Naive thymus-derived CD8-positive, alpha-beta T cell (primary cell): Measurements from ENCODE around the gene CCDC124. TPM values are rescaled to one million over a fixed set of nuclear protein-coding genes. Genes with fewer than 3 reads are reported as not detected.
"Not testable (repeated sequence)": the region's sequence is repeated elsewhere in the genome, so short reads cannot be mapped to it uniquely, and the experiment has no call there.

Experiments used
- ATAC-seq, 2 donors: fragments of 150-1000 bp; cut with Tn5 transposase in 1 of 2; sonication (Bioruptor Pico), chemical (Tn5 transposase) in 1 of 2; 1 replicate in 1 of 2; 2 replicates in 1 of 2; pipeline ENCODE4 v1.10.0; 2021; ENCODE audit warnings: mild to moderate bottlenecking in 2 of 2, moderate library complexity in 2 of 2
- POLR2A ChIA-PET: fragments of 350-600 bp; sonication (Branson Sonifier 250); formaldehyde crosslinking; loops from one replicate; lab custom pipeline; 2021; ENCODE audit warnings: antibody characterized with exemption; lab: Charles Lee
- DNase-seq, 10 donors: peaks; one replicate each; pipeline versions ENCODE4 v3.0.0 to v3.0.0-alpha.2; 2020 to 2022
- H3K27ac Mint-ChIP-seq, 10 donors: one replicate each; pipeline ENCODE4 v1.8.0; 2020 to 2022; ENCODE audit warnings: mild to moderate bottlenecking in 10 of 10, mixed read lengths in 10 of 10, moderate library complexity in 4 of 10, inconsistent platforms in 1 of 10
- H3K27me3 Mint-ChIP-seq, 5 donors: one replicate each; pipeline ENCODE4 v1.8.0; 2021 to 2022; ENCODE audit warnings: mixed read lengths in 5 of 5
- H3K36me3 Mint-ChIP-seq, 3 donors: one replicate each; pipeline ENCODE4 v1.8.0; 2020 to 2022; ENCODE audit warnings: mixed read lengths in 3 of 3, mild to moderate bottlenecking in 2 of 3, inconsistent platforms in 1 of 3
- H3K4me1 Mint-ChIP-seq, 4 donors: one replicate each; pipeline ENCODE4 v1.8.0; 2021 to 2022; ENCODE audit warnings: mixed read lengths in 4 of 4
- H3K4me3 Mint-ChIP-seq, 10 donors: one replicate each; pipeline ENCODE4 v1.8.0; 2020 to 2022; ENCODE audit warnings: mild to moderate bottlenecking in 10 of 10, mixed read lengths in 10 of 10, moderate library complexity in 6 of 10, inconsistent platforms in 1 of 10
- H3K9me3 Mint-ChIP-seq, 9 donors: one replicate each; pipeline ENCODE4 v1.8.0; 2020 to 2022; ENCODE audit warnings: mixed read lengths in 9 of 9, mild to moderate bottlenecking in 3 of 9, inconsistent platforms in 1 of 9, moderate library complexity in 1 of 9
- polyA plus RNA-seq, 3 donors: library from polyadenylated mRNA; unstranded; fragments of 300-500 nt; fragmentation: Illumina TruSeq; gene quantifications; one replicate each; pipeline ENCODE4 v1.2.3, GENCODE V29; 2021
- total RNA-seq, 8 experiments: library from RNA in 2 of 8; stranded (reverse) in 2 of 8; gene quantifications; one replicate each; pipeline ENCODE4 v1.2.3 and lab custom pipeline; 2021 to 2026

The CCDC124 gene, protein sequence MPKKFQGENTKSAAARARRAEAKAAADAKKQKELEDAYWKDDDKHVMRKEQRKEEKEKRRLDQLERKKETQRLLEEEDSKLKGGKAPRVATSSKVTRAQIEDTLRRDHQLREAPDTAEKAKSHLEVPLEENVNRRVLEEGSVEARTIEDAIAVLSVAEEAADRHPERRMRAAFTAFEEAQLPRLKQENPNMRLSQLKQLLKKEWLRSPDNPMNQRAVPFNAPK
- 10 to 100 TPM; 36.2 to 36.9 TPM for total RNA-seq
- polyA plus RNA-seq: 10 to 100 TPM; 36.4 to 53.6 (median 43.5) TPM
- total RNA-seq (lab: John Stamatoyannopoulos, UW): 10.7 to 51.3 (median 15.2) reads per million in 6 experiments

DNA sequence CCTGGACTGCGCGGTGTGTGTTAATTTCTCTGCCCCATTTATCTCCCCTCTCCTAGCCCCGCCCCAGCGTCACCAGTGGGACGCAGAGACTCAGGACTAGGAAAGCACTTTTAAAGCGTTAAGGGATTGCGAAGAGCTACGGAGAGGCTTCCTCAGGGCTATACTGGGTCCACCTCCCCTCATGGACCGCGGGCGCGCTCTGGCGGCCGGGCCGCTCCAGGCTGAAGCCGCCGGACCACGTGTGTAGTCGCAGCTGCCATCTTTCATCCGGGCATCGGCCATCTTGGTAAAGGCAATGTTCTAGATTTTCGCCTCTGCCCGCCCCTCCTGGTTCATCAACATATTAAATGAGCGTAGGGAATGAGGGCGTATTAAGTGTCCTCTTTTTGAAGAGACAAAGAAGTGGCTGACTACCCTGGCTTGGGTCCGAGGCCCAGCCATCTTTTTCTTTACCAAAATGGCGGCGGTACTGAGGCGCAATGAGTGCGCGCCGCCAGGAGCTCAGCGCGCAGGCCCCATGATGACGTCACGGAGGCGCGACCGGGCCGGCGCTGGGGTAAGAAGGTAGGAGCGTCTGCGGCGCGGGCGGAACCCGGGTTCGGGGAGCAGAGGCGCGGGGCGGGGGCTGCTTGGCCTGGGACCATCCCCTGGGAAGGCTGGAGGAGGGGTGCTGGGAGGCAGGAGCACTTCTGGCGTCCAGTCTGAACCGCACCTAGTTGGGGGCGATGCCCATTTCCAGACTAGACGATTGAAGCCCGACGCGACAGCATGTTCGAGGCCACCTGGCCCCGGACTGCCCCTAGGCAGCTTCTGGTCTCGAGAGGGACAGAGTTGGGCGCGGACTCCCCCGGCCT lies at the start of gene CCDC124:
Gene CCDC124 (plus strand): TSS at position 531 of the 854 bp plus-strand sequence. CDS start 3,406 bp downstream, outside the sequence.
- Mint-ChIP-seq H3K27me3 (peaks cover 0 to 3% (median 0%) of the 10 kb centered on the region in 5 donors), H3K36me3 (peaks cover 0 to 2% (median 0%) of the 10 kb centered on the region in 3 donors), H3K27ac (peak within 1 kb of the TSS; percentile 85 to 99 (median 97)), H3K4me1 (peaks cover 6 to 29% (median 23%) of the 10 kb centered on the region in 4 donors), H3K4me3 (peak within 1 kb of the TSS; percentile 86 to 97 (median 93)), H3K9me3 (no peaks in the 10 kb centered on the region)
- POLR2A ChIA-PET: interaction anchor here (0.5 to 8.5 kb wide), 32 partner anchors 10 to 522 kb away, joined by 3 to 292 read pairs (median 4); partner anchors contain the start of genes ARRDC2, FCHO1, IL12RB1 and JAK3
- DNase-seq: peak; percentile 87 to 96 (median 91)
- ATAC-seq: peak; percentile 97

DNA sequence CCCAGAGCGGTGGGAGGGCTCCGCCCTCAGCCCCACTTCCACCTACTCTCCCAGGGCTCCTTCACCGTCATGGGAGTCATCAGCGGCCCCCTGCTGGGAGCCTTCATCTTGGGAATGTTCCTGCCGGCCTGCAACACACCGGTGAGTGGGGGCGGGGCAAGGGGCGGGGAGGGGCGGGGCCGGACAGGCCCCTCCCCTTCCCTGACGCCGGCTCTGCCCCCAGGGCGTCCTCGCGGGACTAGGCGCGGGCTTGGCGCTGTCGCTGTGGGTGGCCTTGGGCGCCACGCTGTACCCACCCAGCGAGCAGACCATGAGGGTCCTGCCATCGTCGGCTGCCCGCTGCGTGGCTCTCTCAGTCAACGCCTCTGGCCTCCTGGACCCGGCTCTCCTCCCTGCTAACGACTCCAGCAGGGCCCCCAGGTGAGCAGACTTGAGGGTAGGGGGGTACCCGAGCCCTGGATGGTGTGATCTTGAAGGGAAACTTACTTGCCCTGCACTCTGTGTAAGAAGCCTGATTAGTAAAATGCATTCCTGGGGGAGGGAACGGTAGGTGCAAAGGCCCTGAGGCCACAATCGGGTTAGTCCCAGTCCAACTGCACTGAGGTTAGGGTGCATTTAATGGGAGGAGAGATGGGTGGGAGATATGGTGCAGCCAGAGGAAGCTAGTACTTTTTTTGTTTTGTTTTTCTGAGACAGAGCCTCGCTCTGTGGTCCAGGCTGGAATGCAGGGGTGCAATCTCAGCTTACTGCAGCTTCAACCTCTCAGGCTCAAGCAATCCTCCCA lies 49.0 kb upstream of the CCDC124 start:
- Mint-ChIP-seq H3K36me3 (peaks cover 0 to 12% (median 0%) of the 10 kb centered on the region in 3 donors), H3K4me3 (no peak overlapping the region), H3K9me3 (no peaks in the 10 kb centered on the region), H3K4me1 (peaks cover 0 to 6% (median 0%) of the 10 kb centered on the region in 4 donors), H3K27ac (peak overlapping the region in 1 of 10 donors; percentile 43), H3K27me3 (no peaks in the 10 kb centered on the region)
- DNase-seq (no peak), ATAC-seq (no peak)
- POLR2A ChIA-PET: interaction anchor here (0.6 kb wide), 1 partner anchor 13 kb away, joined by 4 read pairs; no protein-coding TSS in a partner anchor

DNA sequence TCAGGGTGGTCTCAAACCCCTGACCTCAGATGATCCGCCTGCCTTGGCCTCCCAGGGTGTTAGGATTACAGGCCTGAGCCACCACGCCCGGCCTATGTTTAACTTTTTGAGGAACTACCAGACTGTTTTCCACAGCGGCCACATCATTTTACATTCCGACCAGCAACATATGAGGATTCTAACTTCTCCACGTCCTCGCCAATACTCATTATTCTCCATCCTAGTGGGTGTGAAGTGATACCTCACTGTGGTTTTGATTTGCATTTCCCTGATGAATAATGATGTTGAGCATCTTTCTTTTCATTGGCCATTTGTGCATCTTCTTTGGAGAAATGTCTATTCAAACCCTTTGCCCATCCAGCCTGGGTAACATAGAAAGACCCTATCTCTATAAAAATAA lies 46.3 kb upstream of the CCDC124 start:
- no peaks in the 10 kb centered on the region for H3K9me3 Mint-ChIP-seq
- DNase-seq (no peak), ATAC-seq (no peak)
- H3K27ac Mint-ChIP-seq: no peak overlapping the region
- no peak overlapping the region for H3K4me3 Mint-ChIP-seq
- POLR2A ChIA-PET: no interaction called here
- peaks cover 0 to 6% (median 0%) of the 10 kb centered on the region in 4 donors for H3K4me1 Mint-ChIP-seq
- H3K36me3 Mint-ChIP-seq: peaks cover 0 to 24% (median 4%) of the 10 kb centered on the region in 3 donors
- H3K27me3 Mint-ChIP-seq: no peaks in the 10 kb centered on the region

DNA sequence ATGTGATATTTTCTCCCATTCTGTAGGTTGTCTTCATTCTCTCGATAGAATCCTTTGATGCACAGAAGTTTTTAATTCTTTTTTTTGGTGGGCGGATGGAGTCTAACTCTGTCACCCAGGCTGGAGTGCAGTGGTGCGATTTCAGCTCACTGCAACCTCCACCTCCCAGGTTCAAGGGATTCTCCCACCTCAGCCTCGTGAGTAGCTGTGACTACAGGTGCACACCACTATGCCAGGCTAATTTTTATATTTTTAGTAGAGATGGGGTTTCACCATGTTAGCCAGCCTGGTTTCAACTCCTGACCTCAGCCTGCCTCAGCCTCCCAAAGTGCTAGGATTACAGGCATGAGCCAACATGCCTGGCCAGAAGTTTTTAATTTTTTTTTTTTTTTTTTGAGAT lies 45.6 kb upstream of the CCDC124 start:
- H3K36me3 Mint-ChIP-seq: peaks cover 0 to 27% (median 6%) of the 10 kb centered on the region in 3 donors
- ATAC-seq, POLR2A ChIA-PET, H3K27me3 Mint-ChIP-seq, H3K4me3 Mint-ChIP-seq, H3K9me3 Mint-ChIP-seq, DNase-seq, H3K4me1 Mint-ChIP-seq: not testable (repeated sequence)
- peak overlapping the region in 1 of 10 donors; percentile 25 for H3K27ac Mint-ChIP-seq

DNA sequence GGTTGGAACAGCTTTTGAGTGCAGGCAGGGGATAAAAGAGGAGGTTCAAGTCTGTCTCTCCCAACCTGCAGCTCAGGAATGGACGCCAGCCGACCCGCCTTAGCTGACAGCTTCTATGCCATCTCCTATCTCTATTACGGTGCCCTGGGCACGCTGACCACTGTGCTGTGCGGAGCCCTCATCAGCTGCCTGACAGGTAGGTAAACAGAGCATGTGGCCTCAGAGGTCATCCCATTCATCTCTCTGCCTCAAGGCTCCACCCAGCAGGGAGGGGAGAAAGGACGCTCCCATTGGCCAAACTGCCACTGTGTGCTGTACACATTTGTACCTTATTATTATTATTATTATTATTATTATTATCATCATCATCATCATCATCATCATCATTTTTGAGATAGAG lies 44.6 kb upstream of the CCDC124 start:
- DNase-seq: no peak
- Mint-ChIP-seq H3K27ac (no peak overlapping the region), H3K27me3 (no peaks in the 10 kb centered on the region), H3K9me3 (no peaks in the 10 kb centered on the region), H3K4me1 (peaks cover 0 to 6% (median 0%) of the 10 kb centered on the region in 4 donors), H3K36me3 (peaks cover 0 to 30% (median 6%) of the 10 kb centered on the region in 3 donors), H3K4me3 (no peak overlapping the region)
- no peak for ATAC-seq
- POLR2A ChIA-PET: no interaction called here

DNA sequence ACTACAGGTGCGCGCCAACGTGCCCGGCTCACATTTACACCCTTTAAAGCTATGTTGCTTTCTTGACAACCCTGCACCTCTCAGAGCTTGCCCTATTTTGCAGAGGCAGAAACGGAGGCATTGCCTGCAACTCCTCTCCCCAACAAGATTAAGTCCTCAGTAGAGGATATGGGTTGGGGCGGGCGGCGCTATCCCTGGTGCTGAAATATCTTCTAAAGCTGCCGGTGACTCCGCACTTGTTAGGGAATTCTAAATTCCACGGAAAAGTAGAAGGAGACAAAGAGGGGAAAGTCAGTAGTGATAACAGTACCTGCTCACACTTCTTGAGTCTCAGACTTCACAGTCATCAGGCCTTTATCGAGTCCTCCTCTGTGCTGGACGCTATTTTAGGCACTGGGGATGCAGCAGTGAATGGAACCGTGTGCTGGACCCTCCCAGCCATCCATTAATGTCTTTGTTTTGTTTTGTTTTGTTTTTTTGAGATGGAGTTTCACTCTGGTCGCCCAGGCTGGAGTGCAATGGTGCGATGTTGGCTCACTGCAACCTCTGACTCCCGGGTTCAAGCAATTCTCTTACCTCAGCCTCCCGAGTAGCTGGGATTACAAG lies 43.1 kb upstream of the CCDC124 start:
- POLR2A ChIA-PET: no interaction called here
- Mint-ChIP-seq H3K27ac (peak overlapping the region in 1 of 10 donors; percentile 7), H3K27me3 (no peaks in the 10 kb centered on the region), H3K4me1 (peaks cover 0 to 5% (median 0%) of the 10 kb centered on the region in 4 donors), H3K4me3 (no peak overlapping the region), H3K9me3 (no peaks in the 10 kb centered on the region), H3K36me3 (peaks cover 0 to 34% (median 6%) of the 10 kb centered on the region in 3 donors)
- DNase-seq (no peak), ATAC-seq (no peak)

DNA sequence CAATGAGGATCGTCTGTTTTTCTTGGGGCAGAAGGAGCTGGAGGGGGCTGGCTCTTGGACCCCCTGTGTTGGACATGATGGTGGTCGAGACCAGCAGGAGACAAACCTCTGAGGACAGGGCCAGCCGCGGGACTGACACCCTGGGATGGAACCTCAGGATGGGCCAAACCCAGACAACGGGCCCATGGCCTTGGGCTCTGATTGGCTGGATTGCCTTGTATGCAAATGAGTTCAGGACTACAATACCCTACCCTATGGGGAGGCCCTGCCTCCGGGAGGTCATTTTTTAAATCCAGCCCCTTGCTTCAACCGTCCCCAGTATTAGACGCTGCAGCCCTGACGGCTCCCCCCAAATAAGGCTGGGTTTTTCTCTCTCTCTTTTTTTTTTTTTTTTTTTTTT lies 39.0 kb upstream of the CCDC124 start:
- ATAC-seq (no peak), DNase-seq (no peak)
- peaks cover 0 to 24% (median 6%) of the 10 kb centered on the region in 3 donors for H3K36me3 Mint-ChIP-seq
- H3K9me3 Mint-ChIP-seq: peaks cover 0 to 2% (median 0%) of the 10 kb centered on the region in 9 donors
- no peaks in the 10 kb centered on the region for H3K4me1 Mint-ChIP-seq
- H3K27ac Mint-ChIP-seq: peak overlapping the region in 1 of 10 donors; percentile 53
- H3K27me3 Mint-ChIP-seq: peaks cover 0 to under 1% (median 0%) of the 10 kb centered on the region in 5 donors
- POLR2A ChIA-PET: interaction anchor here (0.6 kb wide), 1 partner anchor 378 kb away, joined by 4 read pairs; no protein-coding TSS in a partner anchor
- no peak overlapping the region for H3K4me3 Mint-ChIP-seq

DNA sequence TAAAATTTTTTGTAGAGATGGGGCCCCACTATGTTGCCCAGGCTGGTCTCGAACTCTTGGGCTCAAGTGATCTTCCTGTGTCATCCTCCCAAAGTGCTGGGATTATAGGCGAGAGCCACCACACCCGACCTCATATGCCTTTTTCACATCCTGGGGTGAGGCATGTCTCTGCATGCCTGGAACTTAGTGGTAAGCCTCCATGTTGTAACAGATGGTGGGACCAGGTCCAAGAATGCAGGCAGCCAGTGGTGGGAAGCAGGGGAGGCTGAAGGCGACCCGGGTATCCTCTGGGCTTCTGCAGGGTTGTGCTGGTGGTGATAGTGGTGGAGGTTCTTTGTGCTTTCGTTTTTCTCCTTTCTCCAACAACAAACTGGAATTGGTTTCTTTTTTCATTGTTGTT lies 30.1 kb upstream of the CCDC124 start:
- H3K4me3 Mint-ChIP-seq: no peak overlapping the region
- H3K4me1 Mint-ChIP-seq: no peaks in the 10 kb centered on the region
- H3K27ac Mint-ChIP-seq: no peak overlapping the region
- peaks cover 0 to 2% (median 0%) of the 10 kb centered on the region in 9 donors for H3K9me3 Mint-ChIP-seq
- POLR2A ChIA-PET: no interaction called here
- peaks cover 9 to 18% (median 10%) of the 10 kb centered on the region in 5 donors for H3K27me3 Mint-ChIP-seq
- no peaks in the 10 kb centered on the region for H3K36me3 Mint-ChIP-seq
- no peak for ATAC-seq
- DNase-seq: no peak

DNA sequence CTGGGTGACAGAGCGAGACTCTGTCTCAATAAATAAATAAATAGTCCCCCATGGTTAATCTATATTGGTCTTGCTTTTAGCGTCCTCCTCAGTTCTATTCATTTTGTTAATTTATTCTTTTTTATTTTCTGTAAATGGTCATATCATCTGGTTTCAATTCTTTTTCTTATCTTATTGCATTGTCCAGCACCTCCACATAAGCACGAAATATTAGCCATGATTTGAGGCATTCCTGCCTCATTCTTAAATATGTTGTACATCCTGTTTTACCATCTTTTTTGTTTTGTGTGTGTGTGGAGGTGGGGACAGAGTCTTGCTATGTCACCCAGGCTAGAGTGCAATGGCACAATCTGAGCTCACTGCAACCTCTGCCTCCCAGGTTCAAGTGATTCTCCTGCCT lies 24.6 kb upstream of the CCDC124 start:
- no peak overlapping the region for H3K27ac Mint-ChIP-seq
- H3K4me1 Mint-ChIP-seq: no peaks in the 10 kb centered on the region
- ATAC-seq (no peak), DNase-seq (no peak)
- POLR2A ChIA-PET: no interaction called here
- peaks cover 0 to 2% (median 0%) of the 10 kb centered on the region in 3 donors for H3K36me3 Mint-ChIP-seq
- peaks cover 0 to 7% (median 4%) of the 10 kb centered on the region in 5 donors for H3K27me3 Mint-ChIP-seq
- H3K4me3 Mint-ChIP-seq: no peak overlapping the region
- peaks cover 0 to 13% (median 0%) of the 10 kb centered on the region in 9 donors for H3K9me3 Mint-ChIP-seq

DNA sequence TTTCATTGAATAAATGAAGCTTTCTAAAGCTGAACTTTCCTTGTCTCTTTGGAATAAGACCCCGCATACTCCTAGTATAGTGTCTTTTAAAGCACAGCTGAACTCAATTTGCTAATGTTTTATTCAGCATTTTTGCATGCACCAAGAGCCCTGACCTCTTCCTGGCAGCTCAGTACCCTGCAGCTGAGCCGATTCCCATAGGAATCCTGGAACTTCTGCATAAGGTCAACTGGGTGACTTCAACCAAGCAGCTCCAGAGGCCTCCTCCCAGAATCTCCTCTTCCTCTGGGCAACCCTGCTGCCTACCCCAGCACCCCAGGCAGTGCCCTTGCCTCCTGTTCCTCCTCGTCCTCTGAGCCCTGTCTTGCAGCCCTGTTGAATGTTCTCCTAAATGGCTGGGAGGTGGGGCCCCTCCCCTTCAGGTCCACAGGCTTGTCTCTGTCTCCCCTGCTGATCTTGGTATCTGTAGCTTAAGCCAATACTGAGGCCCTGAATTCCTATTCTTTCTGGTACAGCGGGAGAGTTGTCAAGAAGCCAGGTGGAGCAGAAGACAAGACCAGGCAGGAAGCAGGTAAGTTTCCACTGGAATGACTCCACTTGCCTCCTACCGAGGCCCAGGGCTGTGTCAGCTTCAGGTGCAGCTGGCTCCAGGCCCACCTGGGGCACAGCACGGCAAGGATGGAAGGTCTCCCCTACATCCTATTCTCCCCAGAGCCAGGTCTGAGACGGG lies 23.6 kb upstream of the CCDC124 start:
- POLR2A ChIA-PET: interaction anchor here (0.6 to 0.7 kb wide), 3 partner anchors 266 to 349 kb away, joined by 3 to 6 read pairs (median 4); no protein-coding TSS in a partner anchor
- H3K36me3 Mint-ChIP-seq: peaks cover 0 to 4% (median 2%) of the 10 kb centered on the region in 3 donors
- H3K4me1 Mint-ChIP-seq: no peaks in the 10 kb centered on the region
- H3K9me3 Mint-ChIP-seq: peaks cover 0 to 21% (median 0%) of the 10 kb centered on the region in 9 donors
- H3K27ac Mint-ChIP-seq: no peak overlapping the region
- DNase-seq (no peak), ATAC-seq (no peak)
- H3K4me3 Mint-ChIP-seq: no peak overlapping the region
- H3K27me3 Mint-ChIP-seq: peaks cover 0 to 8% (median under 1%) of the 10 kb centered on the region in 5 donors

DNA sequence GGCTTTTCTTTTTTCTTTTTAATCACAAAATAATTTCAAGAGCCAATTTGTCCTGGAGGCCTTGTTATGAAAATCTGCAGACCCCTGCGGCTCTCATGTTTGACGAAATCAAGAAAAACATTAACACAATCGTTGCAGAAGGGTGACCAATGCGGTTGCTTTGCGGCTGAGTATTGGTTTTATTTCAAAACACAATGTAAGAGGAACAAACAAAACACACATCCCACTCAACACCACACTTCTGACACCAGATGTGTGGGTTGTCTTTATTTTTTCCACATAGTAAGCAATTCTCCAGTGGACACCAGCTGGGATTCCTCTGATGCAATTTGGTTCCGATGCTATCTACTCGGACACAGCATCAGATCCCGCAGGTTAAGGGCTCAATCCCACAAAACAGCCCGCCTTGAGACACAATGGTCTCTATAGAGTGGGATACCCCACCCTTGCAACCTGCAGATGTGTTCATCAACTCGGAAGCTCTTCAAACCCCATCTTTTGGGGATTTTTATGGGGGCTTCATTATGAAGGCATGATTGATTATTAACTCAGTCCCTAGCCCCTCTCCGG lies 21.9 kb upstream of the CCDC124 start:
- Mint-ChIP-seq H3K4me3 (no peak overlapping the region), H3K36me3 (peaks cover 0 to 4% (median 2%) of the 10 kb centered on the region in 3 donors), H3K4me1 (no peaks in the 10 kb centered on the region), H3K9me3 (peaks cover 0 to 21% (median 0%) of the 10 kb centered on the region in 9 donors), H3K27ac (no peak overlapping the region), H3K27me3 (peaks cover 0 to 8% (median 0%) of the 10 kb centered on the region in 5 donors)
- POLR2A ChIA-PET: no interaction called here
- no peak for DNase-seq
- ATAC-seq: no peak
